HFF-Myc (cell line): Measurements from ENCODE around the gene PCK2.

Experiments
- DNase-seq: peaks from one replicate; pipeline ENCODE4 v3.0.0-alpha.2; 2011; ENCODE audit warnings: low read depth; ENCODE audit errors: extremely low read depth
- H3K4me3 ChIP-seq: replicated peaks from 2 replicates; pipeline ENCODE4 v1.5.1; 2011; ENCODE audit warnings: low read depth, mild to moderate bottlenecking, control low read depth, low read length
- CTCF ChIP-seq: IDR thresholded peaks from 2 replicates; pipeline ENCODE4 v1.5.1; 2012; ENCODE audit warnings: mild to moderate bottlenecking, low read depth, low read length, control low read depth; ENCODE audit errors: missing control alignments

The PCK2 gene

GRCh38 chr14:24130717-24131548 is 36.8 kb downstream of the PCK2 start:
- no peak for TF ChIP-seq CTCF
- H3K4me3 ChIP-seq, result no peak overlapping the region
- DNase-seq, result no peak

GRCh38 chr14:24131549-24131966 is 37.4 kb downstream of the PCK2 start:
- TF ChIP-seq CTCF, result no peak
- no peak overlapping the region for H3K4me3 ChIP-seq
- DNase-seq, result no peak

GRCh38 chr14:24132061-24132685 is 38.1 kb downstream of the PCK2 start:
- no peak overlapping the region for H3K4me3 ChIP-seq
- no peak for TF ChIP-seq CTCF
- no peak for DNase-seq

- no peak for DNase-seq
- no peak overlapping the region for H3K4me3 ChIP-seq
- no peak for TF ChIP-seq CTCF
Observed at GRCh38 chr14:24132976-24133375, 38.9 kb downstream of the PCK2 start.

GRCh38 chr14:24133735-24134134 is 39.6 kb downstream of the PCK2 start:
- DNase-seq, result no peak
- TF ChIP-seq CTCF, result no peak
- H3K4me3 ChIP-seq, result no peak overlapping the region

- DNase-seq, result no peak
- H3K4me3 ChIP-seq, result peak overlapping the region; percentile 79
- TF ChIP-seq CTCF, result no peak
Observed at GRCh38 chr14:24135584-24135833, 41.4 kb downstream of the PCK2 start.
